Cerebellar nuclear complex (tissue), 1 donor: Measurements from ENCODE around the gene H3-3A.

Experiments used
- DNase-seq, 2 experiments: peaks; one replicate each; lab custom pipeline; 2025; lab: John Stamatoyannopoulos, UW

H3-3A gene

GRCh38 chr1:226111098-226111882 is 48.8 kb downstream of the H3-3A start:
- DNase-seq: no peak

DNA sequence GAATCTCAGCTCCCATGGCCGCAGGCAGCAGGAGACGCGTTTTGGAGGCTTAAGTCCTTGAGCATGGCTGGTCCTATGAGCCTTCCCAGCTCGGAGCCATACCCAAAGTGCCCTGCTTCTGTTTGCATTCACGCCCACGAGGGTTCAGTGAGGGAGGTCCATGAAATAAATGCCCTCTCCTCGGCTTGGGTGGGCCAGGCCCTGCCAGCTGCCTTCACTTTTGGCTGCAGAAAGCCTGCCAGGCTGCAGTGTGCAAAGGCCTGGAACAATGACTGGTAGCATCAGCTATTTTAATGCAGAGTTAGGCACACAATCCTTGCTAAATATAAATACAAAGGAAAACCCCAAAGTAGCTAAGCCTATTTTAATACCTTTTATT is 49.4 kb downstream of the H3-3A start:
- no peak for DNase-seq

GRCh38 chr1:226112626-226113025 is 50.1 kb downstream of the H3-3A start:
- no peak for DNase-seq

DNA sequence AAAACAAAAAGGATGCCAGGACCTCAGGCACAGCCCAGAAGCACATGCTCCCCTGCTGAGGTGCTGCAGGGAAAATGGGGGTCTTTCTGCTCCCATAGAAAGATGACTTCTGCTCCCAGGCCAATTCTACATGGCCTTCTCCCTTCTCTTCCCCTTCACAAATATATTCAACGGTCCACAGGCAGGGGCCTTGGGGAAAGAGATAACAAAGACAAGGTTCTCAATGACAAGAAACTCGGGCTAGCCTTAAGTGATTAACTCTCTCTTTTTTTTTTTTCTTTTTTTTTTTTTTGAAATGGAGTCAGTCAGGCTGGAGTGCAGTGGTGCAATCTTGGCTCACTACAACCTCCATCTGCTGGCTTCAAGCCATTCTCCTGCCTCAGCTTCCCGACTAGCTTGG is 54.2 kb downstream of the H3-3A start:
- DNase-seq: no peak

- DNase-seq: no peak
Measured at GRCh38 chr1:226117330-226117729, 54.8 kb downstream of the H3-3A start.

DNA sequence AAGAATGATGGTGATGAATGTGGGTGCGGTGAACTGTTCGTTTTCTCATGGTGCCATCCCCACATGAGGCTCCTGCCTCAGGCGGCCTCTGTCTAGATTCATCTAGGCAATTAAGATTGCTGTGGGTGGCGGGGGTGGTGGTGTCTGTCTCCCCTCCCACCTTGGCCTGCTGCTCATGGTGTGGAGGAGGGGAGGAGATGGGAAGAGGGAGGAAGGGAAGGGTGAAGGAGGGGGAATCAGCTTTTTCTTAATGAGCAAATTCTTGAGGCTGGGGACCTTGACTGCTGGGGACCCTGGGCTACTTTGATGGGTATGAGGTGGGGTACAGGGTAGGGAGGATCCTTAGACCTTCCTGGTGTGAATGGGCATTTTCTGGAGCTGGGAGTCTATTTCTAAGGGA is 55.8 kb downstream of the H3-3A start:
- DNase-seq: no peak

DNA sequence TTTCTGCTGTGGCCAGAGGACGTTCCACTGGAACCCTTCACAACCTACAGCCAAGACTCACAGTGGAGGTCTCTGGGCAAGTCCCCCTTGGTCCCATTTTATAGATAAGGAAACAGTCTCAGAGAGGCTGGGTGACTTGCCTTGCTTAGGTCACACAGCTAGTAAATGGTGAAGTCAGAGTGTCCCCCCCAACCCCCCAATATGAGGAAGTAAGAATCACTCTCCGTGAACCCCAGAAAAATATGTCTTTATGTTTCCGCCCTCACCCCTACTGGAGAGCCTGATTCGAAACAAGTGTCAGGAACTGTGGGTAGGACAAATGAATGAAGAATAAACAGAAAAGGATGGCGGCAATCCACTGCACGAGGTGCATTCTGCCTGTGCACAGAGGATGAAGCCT is 56.7 kb downstream of the H3-3A start:
- DNase-seq: no peak

GRCh38 chr1:226120398-226120797 is 57.9 kb downstream of the H3-3A start:
- no peak for DNase-seq

DNA sequence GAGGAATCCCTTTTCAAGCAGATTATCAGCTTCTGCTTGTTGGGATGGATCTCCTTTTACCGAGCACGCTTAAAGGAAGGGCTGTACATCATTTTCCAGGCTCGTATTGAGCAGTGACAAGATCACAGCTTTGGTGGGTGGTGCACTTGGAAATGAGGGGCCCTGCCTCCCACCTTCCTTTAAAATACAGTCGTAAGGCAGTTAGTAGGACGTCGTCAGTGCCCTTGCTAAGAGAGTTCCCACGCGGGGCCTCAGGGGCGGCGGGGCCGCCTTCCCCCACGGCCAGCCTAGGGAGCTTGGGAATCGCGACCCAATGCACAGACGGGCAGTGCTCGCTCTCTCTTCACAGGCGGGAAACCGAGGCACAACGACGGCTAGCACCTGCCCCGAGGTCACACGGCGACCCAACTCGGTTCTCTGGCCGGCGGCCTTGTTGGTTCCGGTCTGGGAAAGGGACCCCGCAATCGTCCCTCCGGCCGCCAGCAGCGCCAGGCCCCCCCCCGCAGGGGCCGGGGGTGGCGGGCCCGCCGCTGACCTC is 58.6 kb downstream of the H3-3A start:
- no peak for DNase-seq
